AG09319 (cell line): ENCODE measurements around the gene GHRL.

Experiments
- DNase-seq: peaks from one replicate; pipeline ENCODE4 v3.0.0-alpha.2; 2010; ENCODE audit warnings: low read depth; ENCODE audit errors: extremely low read depth
- CTCF ChIP-seq: IDR thresholded peaks from 2 replicates; pipeline ENCODE4 v1.5.1; 2011; ENCODE audit warnings: low read depth, mild to moderate bottlenecking, inconsistent platforms, low read length, moderate library complexity

GHRL gene

GRCh38 chr3:10248184-10248983 lies 44.4 kb downstream of the GHRL start, which contains the start of gene TATDN2:
TSS of gene TATDN2 (plus strand) at chr3:10248459. CDS start at chr3:10249201, 742 bp downstream.
- no peak for TF ChIP-seq CTCF
- DNase-seq, result peak; percentile 89

GRCh38 chr3:10247679-10248183 lies 45.0 kb downstream of the GHRL start:
- no peak for TF ChIP-seq CTCF
- no peak for DNase-seq

GRCh38 chr3:10245081-10245712 lies 47.5 kb downstream of the GHRL start:
- no peak for DNase-seq

GRCh38 chr3:10244009-10244408 lies 48.7 kb downstream of the GHRL start:
- DNase-seq, result no peak
- no peak for TF ChIP-seq CTCF

More at GRCh38 chr3:10245081-10245712, 47.5 kb downstream of the GHRL start:
- no peak for TF ChIP-seq CTCF

- DNase-seq, result no peak
- no peak for TF ChIP-seq CTCF
Measured at GRCh38 chr3:10242182-10243065, 50.3 kb downstream of the GHRL start.

- TF ChIP-seq CTCF, result no peak
- DNase-seq, result no peak
Measured at GRCh38 chr3:10240799-10241198, 51.9 kb downstream of the GHRL start.
